AG10803 (cell line): Measurements from ENCODE around the gene RSPH1.

Experiments
- DNase-seq: peaks from one replicate; pipeline ENCODE4 v3.0.0; 2010; ENCODE audit warnings: low read depth
- H3K4me3 ChIP-seq: 2 replicates; pipeline ENCODE4 v1.5.1; 2011; ENCODE audit warnings: mild to moderate bottlenecking, low read length, control low read depth
- CTCF ChIP-seq: conservative IDR thresholded peaks from 2 replicates; pipeline ENCODE4 v1.5.1; 2011; ENCODE audit warnings: mild to moderate bottlenecking, low read length, control low read depth, inconsistent platforms

Gene RSPH1

DNA sequence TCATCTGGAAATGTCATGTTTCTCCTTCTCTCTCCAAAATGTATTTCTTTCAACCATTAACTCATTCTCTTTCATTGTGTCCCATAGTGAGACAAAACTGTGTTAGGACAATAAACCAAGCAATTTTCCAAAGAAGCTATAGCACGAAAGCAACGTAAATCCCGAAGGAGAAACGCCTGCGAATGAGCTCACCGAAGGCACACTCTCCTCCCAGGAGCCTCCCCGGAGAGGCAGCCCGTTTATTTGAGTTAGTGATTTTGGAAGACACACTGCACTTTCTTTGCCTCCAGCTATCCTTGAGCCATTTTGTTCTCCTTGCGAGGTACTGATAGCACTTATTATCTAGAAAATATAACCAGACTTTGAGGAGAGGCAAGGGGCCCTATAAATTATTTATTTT lies 41.2 kb downstream of the RSPH1 start:
- no peak for TF ChIP-seq CTCF
- H3K4me3 ChIP-seq, result no peak overlapping the region
- DNase-seq, result no peak

DNA sequence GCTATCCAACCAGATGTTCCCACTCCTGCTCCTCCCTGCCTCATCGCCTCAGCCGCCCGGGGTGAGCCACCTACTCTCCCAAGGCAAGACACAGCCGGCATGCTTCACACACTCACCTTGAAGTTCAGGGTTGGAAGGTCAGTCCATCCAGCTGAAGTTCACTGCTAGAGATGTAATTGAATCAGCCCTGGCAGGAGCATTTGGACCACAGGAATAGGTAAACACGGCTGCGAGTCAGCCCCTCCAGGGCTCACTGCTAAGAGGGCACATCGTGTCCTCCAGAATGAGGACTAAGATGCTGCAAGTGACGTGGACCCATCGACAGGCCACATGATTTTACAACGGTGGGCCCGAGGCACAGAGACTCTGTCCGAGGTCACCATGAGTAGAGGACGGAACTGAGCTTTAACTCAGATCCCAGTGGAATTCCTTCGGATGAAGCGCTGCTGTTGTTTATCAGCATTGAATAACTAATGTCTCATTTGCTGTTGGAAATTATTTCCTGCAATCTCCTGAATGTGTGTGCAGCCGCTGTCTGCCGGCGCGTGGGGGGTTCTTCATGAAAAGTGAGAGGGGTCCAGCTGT lies 41.9 kb downstream of the RSPH1 start:
- no peak for DNase-seq
- no peak for TF ChIP-seq CTCF
- no peak overlapping the region for H3K4me3 ChIP-seq

DNA sequence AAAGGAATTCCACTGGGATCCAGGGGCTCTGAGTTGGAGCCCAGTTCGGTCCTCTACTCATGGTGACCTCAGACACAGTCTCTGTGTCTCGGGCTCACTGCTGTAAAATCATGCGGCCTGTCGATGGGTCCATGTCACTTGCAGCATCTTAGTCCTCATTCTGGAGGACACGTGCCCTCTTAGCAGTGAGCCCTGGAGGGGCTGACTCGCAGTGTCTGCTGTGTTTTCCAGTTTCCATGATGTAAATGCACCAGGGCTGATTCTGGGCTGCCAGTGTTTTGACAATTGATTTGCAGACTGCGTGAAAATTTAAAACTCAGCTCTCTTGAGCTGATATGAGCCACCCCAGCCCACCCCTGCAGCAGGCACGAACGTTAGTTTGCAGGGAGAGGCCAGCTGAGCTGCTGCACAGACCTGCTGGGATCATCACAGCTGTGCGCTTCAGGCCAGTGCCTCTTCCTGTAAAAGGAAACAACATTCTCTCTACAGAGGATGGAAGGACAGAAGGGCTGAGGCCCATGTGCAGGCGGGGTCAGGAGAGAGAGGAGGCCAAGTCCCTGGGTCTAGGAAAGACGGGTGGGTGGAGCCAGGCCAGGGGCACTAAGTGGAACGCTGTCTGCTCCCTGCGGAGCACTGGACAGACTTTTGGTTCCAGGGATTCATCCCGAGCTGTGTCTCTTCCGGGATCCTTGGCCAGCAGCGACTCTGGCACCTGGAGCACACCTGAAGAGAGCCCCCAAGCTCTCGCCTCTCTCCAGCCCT lies 42.6 kb downstream of the RSPH1 start:
- TF ChIP-seq CTCF, result no peak
- H3K4me3 ChIP-seq, result no peak overlapping the region
- DNase-seq, result no peak

GRCh38 chr21:42452401-42453223 lies 43.4 kb downstream of the RSPH1 start:
- TF ChIP-seq CTCF, result no peak
- DNase-seq, result no peak
- H3K4me3 ChIP-seq, result no peak overlapping the region

DNA sequence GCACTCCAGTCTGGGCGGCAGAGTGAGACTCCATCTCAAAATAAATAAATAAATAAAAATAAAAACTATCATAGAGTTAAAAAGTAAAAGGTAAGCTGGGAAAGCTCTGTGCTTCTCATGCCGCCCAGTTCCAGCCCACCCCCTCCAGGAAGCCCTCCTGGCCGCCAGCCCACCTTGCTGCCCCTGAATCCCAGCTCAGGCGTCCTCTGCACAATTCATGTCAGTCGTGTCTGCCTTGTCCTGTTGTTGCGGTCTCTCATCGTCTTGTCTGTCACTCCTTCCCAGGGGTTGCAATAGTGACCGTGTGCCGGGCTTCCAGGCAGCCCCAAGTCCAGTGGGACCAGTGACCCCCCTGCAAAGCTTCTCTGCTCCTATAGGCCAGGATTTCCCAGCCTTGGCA lies 44.1 kb downstream of the RSPH1 start:
- DNase-seq, result no peak
- TF ChIP-seq CTCF, result no peak

GRCh38 chr21:42448686-42449085 lies 47.3 kb downstream of the RSPH1 start:
- DNase-seq, result no peak
- no peak for TF ChIP-seq CTCF
- no peak overlapping the region for H3K4me3 ChIP-seq

More for the DNA sequence above, 44.1 kb downstream of the RSPH1 start:
- H3K4me3 ChIP-seq, result no peak overlapping the region
